22Rv1 (cell line): ENCODE results near the gene IFNA6.

Experiments used
- ZFX ChIP-seq: fragments of 450-650 bp; IDR thresholded peaks from 2 replicates; pipeline ENCODE4 v1.6.1; 2017; ENCODE audit warnings: antibody characterized with exemption, borderline replicate concordance
- TF ChIP-seq, protein P1 (sequence below): fragments of 450-650 bp; IDR thresholded peaks from 2 replicates; pipeline ENCODE4 v1.5.1; 2017; ENCODE audit warnings: mild to moderate bottlenecking

DNA sequence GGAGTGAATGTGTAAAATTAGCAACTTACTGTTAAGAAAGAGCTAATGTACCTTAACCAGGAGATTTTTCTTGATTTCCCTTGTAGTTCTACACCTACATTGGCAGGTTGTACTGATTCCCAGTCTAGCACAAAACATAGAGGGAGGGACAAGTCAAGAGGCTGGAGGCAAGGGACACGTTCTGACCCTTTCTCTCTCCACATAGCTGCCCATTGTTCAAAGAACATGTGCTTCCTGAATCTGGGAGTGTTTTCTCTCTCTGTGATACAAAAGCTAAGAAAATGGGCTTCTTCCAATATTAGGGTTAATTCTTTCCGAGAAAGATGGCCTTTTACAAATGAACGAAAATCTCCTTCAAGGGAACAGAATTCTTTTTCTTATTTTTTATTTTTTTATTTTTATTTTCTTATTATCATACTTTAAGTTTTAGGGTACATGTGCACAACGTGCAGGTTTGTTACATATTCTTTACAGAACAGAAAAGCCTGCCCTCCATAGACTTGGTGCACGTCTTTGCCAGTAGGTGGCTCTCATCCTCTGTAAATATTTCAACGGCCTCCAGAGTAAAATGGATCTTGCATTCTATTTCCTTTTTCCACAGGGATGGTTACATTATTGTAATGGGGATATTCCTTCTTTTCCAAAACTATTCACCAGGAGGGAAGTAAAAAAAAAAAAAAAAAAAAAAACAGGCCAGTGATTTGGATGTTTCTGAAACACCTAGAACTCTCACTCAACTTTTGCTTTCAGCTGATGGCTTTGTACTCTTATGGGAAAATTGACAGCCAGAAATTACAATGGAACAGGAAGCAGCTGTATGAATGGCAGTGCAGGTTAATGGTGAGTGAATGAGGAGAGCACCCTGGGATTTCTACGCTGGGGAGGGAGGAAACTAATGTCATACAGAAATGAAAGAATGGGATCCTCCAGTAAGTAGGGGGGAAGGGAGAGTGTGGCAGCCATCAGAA is 32.4 kb downstream of the IFNA6 start:
- TF ChIP-seq, protein P1, sequence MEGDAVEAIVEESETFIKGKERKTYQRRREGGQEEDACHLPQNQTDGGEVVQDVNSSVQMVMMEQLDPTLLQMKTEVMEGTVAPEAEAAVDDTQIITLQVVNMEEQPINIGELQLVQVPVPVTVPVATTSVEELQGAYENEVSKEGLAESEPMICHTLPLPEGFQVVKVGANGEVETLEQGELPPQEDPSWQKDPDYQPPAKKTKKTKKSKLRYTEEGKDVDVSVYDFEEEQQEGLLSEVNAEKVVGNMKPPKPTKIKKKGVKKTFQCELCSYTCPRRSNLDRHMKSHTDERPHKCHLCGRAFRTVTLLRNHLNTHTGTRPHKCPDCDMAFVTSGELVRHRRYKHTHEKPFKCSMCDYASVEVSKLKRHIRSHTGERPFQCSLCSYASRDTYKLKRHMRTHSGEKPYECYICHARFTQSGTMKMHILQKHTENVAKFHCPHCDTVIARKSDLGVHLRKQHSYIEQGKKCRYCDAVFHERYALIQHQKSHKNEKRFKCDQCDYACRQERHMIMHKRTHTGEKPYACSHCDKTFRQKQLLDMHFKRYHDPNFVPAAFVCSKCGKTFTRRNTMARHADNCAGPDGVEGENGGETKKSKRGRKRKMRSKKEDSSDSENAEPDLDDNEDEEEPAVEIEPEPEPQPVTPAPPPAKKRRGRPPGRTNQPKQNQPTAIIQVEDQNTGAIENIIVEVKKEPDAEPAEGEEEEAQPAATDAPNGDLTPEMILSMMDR, result peak; percentile 90
- no peak for TF ChIP-seq ZFX
